Caco-2 (cell line): ENCODE measurements around the gene CSMD2. TPM values are rescaled to one million over a fixed set of nuclear protein-coding genes. Genes with fewer than 3 reads are reported as not detected.

Experiments
- BruUV-seq: library from RNA; stranded (reverse); fragments of 400-500 nt; replicated peaks from 2 replicates; lab custom pipeline; 2021; lab: Mats Ljungman, UMichigan
- CTCF ChIA-PET: fragments of 300-600 bp; sonication (Branson Sonifier 250); formaldehyde crosslinking; loops from one replicate; lab custom pipeline; 2022; ENCODE audit warnings: antibody characterized with exemption; lab: Charles Lee
- POLR2A ChIA-PET: fragments of 300-600 bp; sonication (Branson Sonifier 250); formaldehyde crosslinking; loops from one replicate; lab custom pipeline; 2022; ENCODE audit warnings: antibody characterized with exemption; lab: Charles Lee
- DNase-seq, 2 experiments: peaks; one replicate each; pipeline versions ENCODE4 v3.0.0 to v3.0.0-alpha.2; 2020 to 2022
- H3K27me3 ChIP-seq: replicated peaks from 2 replicates; pipeline ENCODE4 v1.6.0; 2011; ENCODE audit warnings: low read length; ENCODE audit not compliant: control insufficient read depth, insufficient read depth
- H3K36me3 ChIP-seq: 2 replicates; pipeline ENCODE4 v1.5.1; 2011; ENCODE audit warnings: low read length; ENCODE audit not compliant: control insufficient read depth, insufficient read depth
- H3K4me1 ChIP-seq: fragments of 250-450 bp; sonication (Bioruptor Pico); 2 replicates; pipeline ENCODE4 v1.5.1; 2020; ENCODE audit warnings: mild to moderate bottlenecking
- H3K4me3 ChIP-seq: 2 replicates; pipeline ENCODE4 v1.5.1; 2011; ENCODE audit warnings: low read depth, mild to moderate bottlenecking, control low read depth, low read length
- H3K9me3 ChIP-seq: fragments of 250-450 bp; sonication (Bioruptor Pico); 2 replicates; pipeline ENCODE4 v1.5.1; 2020; ENCODE audit warnings: mild to moderate bottlenecking, moderate library complexity
- H3K27ac Mint-ChIP-seq: one replicate; pipeline ENCODE4 v1.8.0; 2022; ENCODE audit warnings: mixed read lengths; ENCODE audit not compliant: unreplicated experiment
- H3K27me3 Mint-ChIP-seq: one replicate; pipeline ENCODE4 v1.8.0; 2022; ENCODE audit warnings: mixed read lengths; ENCODE audit not compliant: insufficient read depth, unreplicated experiment
- H3K36me3 Mint-ChIP-seq: one replicate; pipeline ENCODE4 v1.8.0; 2022; ENCODE audit warnings: mild to moderate bottlenecking, mixed read lengths; ENCODE audit not compliant: insufficient read depth, unreplicated experiment
- H3K4me1 Mint-ChIP-seq: one replicate; pipeline ENCODE4 v1.8.0; 2022; ENCODE audit warnings: low read depth, mixed read lengths; ENCODE audit not compliant: unreplicated experiment
- H3K4me3 Mint-ChIP-seq: one replicate; pipeline ENCODE4 v1.8.0; 2022; ENCODE audit warnings: mild to moderate bottlenecking, moderate library complexity, mixed read lengths; ENCODE audit not compliant: unreplicated experiment
- H3K9me3 Mint-ChIP-seq: one replicate; pipeline ENCODE4 v1.8.0; 2022; ENCODE audit warnings: mixed read lengths; ENCODE audit not compliant: unreplicated experiment
- intact Hi-C: fragments of 100-400 bp; cut with micrococcal nuclease; formaldehyde crosslinking; loops from one replicate; pipeline ENCODE4 v1.10.0; 2022; ENCODE audit not compliant: unreplicated experiment
- total RNA-seq: library from RNA; stranded (reverse); gene quantifications from 2 replicates; pipeline ENCODE4 v1.2.3, GENCODE V29; 2022
- TF ChIP-seq, protein P1 (sequence below), 2 experiments: fragments of 200-600 bp in 1 of 2; IDR thresholded peaks; 1 replicate in 1 of 2; 2 replicates in 1 of 2; pipeline versions ENCODE4 v1.5.1 to v1.8.0; 2011 to 2022; ENCODE audit warnings: antibody characterized with exemption in 1 of 2, control low read depth in 1 of 2, inconsistent platforms in 1 of 2, low read depth in 1 of 2, low read length in 1 of 2, mild to moderate bottlenecking in 1 of 2, moderate library complexity in 1 of 2; ENCODE audit not compliant: insufficient read depth in 1 of 2, severe bottlenecking in 1 of 2, unreplicated experiment in 1 of 2

Gene CSMD2
- total RNA-seq, 1 experiment from 2014 or later: not detected

- ChIA-PET CTCF (no interaction called here), POLR2A (no interaction called here)
- H3K27ac Mint-ChIP-seq: no peak overlapping the region
- H3K9me3 Mint-ChIP-seq: peaks cover 12% of the 10 kb centered on the region
- no peak overlapping the region for H3K4me3 Mint-ChIP-seq
- Histone ChIP-seq H3K4me3 (no peak overlapping the region), H3K4me1 (no peaks in the 10 kb centered on the region), H3K36me3 (no peaks in the 10 kb centered on the region), H3K9me3 (no peaks in the 10 kb centered on the region), H3K27me3 (no peaks in the 10 kb centered on the region)
- intact Hi-C loops: no loop called here
- TF ChIP-seq, protein P1, sequence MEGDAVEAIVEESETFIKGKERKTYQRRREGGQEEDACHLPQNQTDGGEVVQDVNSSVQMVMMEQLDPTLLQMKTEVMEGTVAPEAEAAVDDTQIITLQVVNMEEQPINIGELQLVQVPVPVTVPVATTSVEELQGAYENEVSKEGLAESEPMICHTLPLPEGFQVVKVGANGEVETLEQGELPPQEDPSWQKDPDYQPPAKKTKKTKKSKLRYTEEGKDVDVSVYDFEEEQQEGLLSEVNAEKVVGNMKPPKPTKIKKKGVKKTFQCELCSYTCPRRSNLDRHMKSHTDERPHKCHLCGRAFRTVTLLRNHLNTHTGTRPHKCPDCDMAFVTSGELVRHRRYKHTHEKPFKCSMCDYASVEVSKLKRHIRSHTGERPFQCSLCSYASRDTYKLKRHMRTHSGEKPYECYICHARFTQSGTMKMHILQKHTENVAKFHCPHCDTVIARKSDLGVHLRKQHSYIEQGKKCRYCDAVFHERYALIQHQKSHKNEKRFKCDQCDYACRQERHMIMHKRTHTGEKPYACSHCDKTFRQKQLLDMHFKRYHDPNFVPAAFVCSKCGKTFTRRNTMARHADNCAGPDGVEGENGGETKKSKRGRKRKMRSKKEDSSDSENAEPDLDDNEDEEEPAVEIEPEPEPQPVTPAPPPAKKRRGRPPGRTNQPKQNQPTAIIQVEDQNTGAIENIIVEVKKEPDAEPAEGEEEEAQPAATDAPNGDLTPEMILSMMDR (IDR thresholded peaks at IDR 0.05; ENCODE audit: insufficient read depth in 1 of 2, low read depth in 1 of 2, low read length in 1 of 2, severe bottlenecking in 1 of 2, unreplicated experiment in 1 of 2): no peak
- no TSS peak for BruUV-seq
- no peak for DNase-seq
- no peaks in the 10 kb centered on the region for H3K36me3 Mint-ChIP-seq
- H3K27me3 Mint-ChIP-seq: no peaks in the 10 kb centered on the region
- H3K4me1 Mint-ChIP-seq: no peaks in the 10 kb centered on the region
Observed at GRCh38 chr1:34115233-34115632, 49.8 kb downstream of the CSMD2 start.

- peak in 1 of 2 experiments; percentile 9 for DNase-seq
- Histone ChIP-seq H3K4me1 (no peaks in the 10 kb centered on the region), H3K9me3 (no peaks in the 10 kb centered on the region), H3K27me3 (no peaks in the 10 kb centered on the region), H3K4me3 (no peak overlapping the region), H3K36me3 (no peaks in the 10 kb centered on the region)
- Mint-ChIP-seq H3K36me3 (no peaks in the 10 kb centered on the region), H3K27me3 (no peaks in the 10 kb centered on the region), H3K4me1 (no peaks in the 10 kb centered on the region), H3K4me3 (no peak overlapping the region), H3K27ac (no peak overlapping the region), H3K9me3 (peaks cover 12% of the 10 kb centered on the region)
- POLR2A ChIA-PET: no interaction called here
- BruUV-seq: no TSS peak
- CTCF ChIA-PET: interaction anchor here (1.1 kb wide), 1 partner anchor 378 kb away, joined by 3 read pairs; no protein-coding TSS in a partner anchor
- intact Hi-C loops: loop anchor here (5.0 kb wide), 1 partner anchor 628 kb away; no protein-coding TSS in a partner anchor
- TF ChIP-seq, protein P1 (IDR thresholded peaks at IDR 0.05; ENCODE audit: insufficient read depth in 1 of 2, low read depth in 1 of 2, low read length in 1 of 2, severe bottlenecking in 1 of 2, unreplicated experiment in 1 of 2): peak in 1 of 2 experiments; percentile 8
Observed at GRCh38 chr1:34113887-34114286, 51.1 kb downstream of the CSMD2 start.

DNA sequence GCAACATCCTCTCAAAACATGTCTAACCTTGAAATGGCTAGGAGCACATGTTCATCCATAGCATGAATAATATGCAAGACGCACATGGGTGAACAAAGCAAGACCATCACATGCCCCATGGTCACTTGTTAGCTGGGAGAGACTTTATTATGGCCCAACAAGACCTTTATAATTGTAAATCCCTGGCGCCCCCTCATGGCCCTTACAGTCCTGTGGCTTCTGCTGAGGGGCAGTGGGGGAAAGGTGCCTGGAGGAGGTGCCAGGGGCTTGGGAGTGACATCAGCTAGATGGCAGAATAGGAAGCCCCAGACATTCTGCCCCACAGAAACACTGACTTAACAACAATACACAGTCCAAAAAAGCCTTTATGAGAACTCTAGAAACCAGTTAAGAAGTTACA lies 51.7 kb downstream of the CSMD2 start:
- Histone ChIP-seq H3K36me3 (no peaks in the 10 kb centered on the region), H3K27me3 (no peaks in the 10 kb centered on the region), H3K4me1 (no peaks in the 10 kb centered on the region), H3K9me3 (no peaks in the 10 kb centered on the region), H3K4me3 (no peak overlapping the region)
- intact Hi-C loops: loop anchor here (5.0 kb wide), 1 partner anchor 629 kb away; no protein-coding TSS in a partner anchor
- no peak overlapping the region for H3K27ac Mint-ChIP-seq
- TF ChIP-seq, protein P1 (IDR thresholded peaks at IDR 0.05; ENCODE audit: insufficient read depth in 1 of 2, low read depth in 1 of 2, low read length in 1 of 2, severe bottlenecking in 1 of 2, unreplicated experiment in 1 of 2): no peak
- CTCF ChIA-PET: interaction anchor here (1.1 kb wide), 1 partner anchor 378 kb away, joined by 3 read pairs; no protein-coding TSS in a partner anchor
- H3K4me3 Mint-ChIP-seq: no peak overlapping the region
- POLR2A ChIA-PET: no interaction called here
- no peaks in the 10 kb centered on the region for H3K36me3 Mint-ChIP-seq
- peaks cover 12% of the 10 kb centered on the region for H3K9me3 Mint-ChIP-seq
- no peak for DNase-seq
- no peaks in the 10 kb centered on the region for H3K4me1 Mint-ChIP-seq
- peaks cover 3% of the 10 kb centered on the region for H3K27me3 Mint-ChIP-seq
- BruUV-seq: no TSS peak
